A549 (cell line): ENCODE results near the gene PREPL. TPM values are rescaled to one million over a fixed set of nuclear protein-coding genes. Genes with fewer than 3 reads are reported as not detected.

Source experiments
- ATAC-seq, 2 experiments: fragments of 200-7000 bp in 1 of 2; fragments of >200 bp in 1 of 2; cut with Nextera tagmentation in 1 of 2; cut with Tn5 transposase in 1 of 2; 3 replicates each; pipeline versions ENCODE4 v1.8.0 to v1.9.1; 2018 to 2020; ENCODE audit warnings: mild to moderate bottlenecking in 1 of 2, moderate library complexity in 1 of 2
- CTCF ChIA-PET: fragments of 300-600 bp; sonication (Branson Sonifier 250); formaldehyde crosslinking; extraction: SDS; loops from one replicate; lab custom pipeline; 2021; ENCODE audit warnings: antibody characterized with exemption, inconsistent platforms; lab: Yijun Ruan, JAX
- POLR2A ChIA-PET: fragments of 350-600 bp; formaldehyde crosslinking; extraction: SDS; loops from one replicate; lab custom pipeline; 2021; ENCODE audit warnings: antibody characterized with exemption, inconsistent platforms; lab: Yijun Ruan, JAX
- DNase-seq, 2 experiments: peaks; one replicate each; pipeline versions ENCODE4 v3.0.0 to v3.0.0-alpha.2; 2011 to 2016; ENCODE audit warnings: low read depth in 1 of 2, low spot score in 1 of 2
- FAIRE-seq: peaks from 2 replicates; lab custom pipeline; 2011; peaks lifted over from hg19 to GRCh38; lab: Jason Lieb, UNC
- H3K27ac ChIP-seq, 2 experiments: fragments of >200 bp; sonication (Bioruptor Twin); formaldehyde crosslinking; 3 replicates each; pipeline ENCODE4 v1.5.1; 2016 to 2017
- H3K4me1 ChIP-seq: fragments of >200 bp; sonication (Bioruptor Twin); formaldehyde crosslinking; 3 replicates; pipeline ENCODE4 v1.6.1; 2016
- H3K4me2 ChIP-seq: fragments of >200 bp; sonication (Bioruptor Twin); formaldehyde crosslinking; 3 replicates; pipeline ENCODE4 v1.6.1; 2016
- H3K4me3 ChIP-seq: fragments of >200 bp; sonication (Bioruptor Twin); formaldehyde crosslinking; 3 replicates; pipeline ENCODE4 v1.5.1; 2016
- H3K9me3 ChIP-seq: fragments of >200 bp; sonication (Bioruptor Twin); formaldehyde crosslinking; 3 replicates; pipeline ENCODE4 v1.6.1; 2016
- BHLHE40 ChIP-seq: IDR thresholded peaks from 2 replicates; pipeline ENCODE4 v1.6.1; 2012; ENCODE audit warnings: low read depth, low read length, inconsistent platforms
- CBX2 ChIP-seq: fragments of 200-600 bp; sonication (generic); IDR thresholded peaks from 2 replicates; pipeline ENCODE4 v1.6.1; 2016; ENCODE audit warnings: low read depth, mild to moderate bottlenecking, borderline replicate concordance
- CBX8 ChIP-seq: fragments of 200-600 bp; sonication (generic); IDR thresholded peaks from 2 replicates; pipeline ENCODE4 v1.6.1; 2016
- CEBPB ChIP-seq, 2 experiments: fragments of >200 bp in 1 of 2; sonication (Bioruptor Twin) in 1 of 2; formaldehyde crosslinking in 1 of 2; IDR thresholded peaks; 2 replicates each; pipeline ENCODE4 v1.6.1; 2012 to 2016
- EHF ChIP-seq: fragments of 250-450 bp; sonication (Bioruptor Pico); IDR thresholded peaks from 2 replicates; pipeline ENCODE4 v1.5.0; 2020; ENCODE audit warnings: mild to moderate bottlenecking
- EHMT2 ChIP-seq: fragments of 200-600 bp; sonication (generic); IDR thresholded peaks from 2 replicates; pipeline ENCODE4 v1.6.1; 2016; ENCODE audit warnings: antibody characterized with exemption, low read depth, mild to moderate bottlenecking, moderate library complexity
- FOSL2 ChIP-seq, 2 experiments: fragments of 450-650 bp in 1 of 2; fragments of >200 bp in 1 of 2; sonication (Bioruptor Twin) in 1 of 2; formaldehyde crosslinking; IDR thresholded peaks; 2 replicates each; pipeline versions ENCODE4 v1.5.0 to v1.6.1; 2016 to 2020; ENCODE audit warnings: mild to moderate bottlenecking in 1 of 2, moderate library complexity in 1 of 2
- FOXS1 ChIP-seq: fragments of 250-450 bp; sonication (Bioruptor Pico); IDR thresholded peaks from 2 replicates; pipeline ENCODE4 v1.5.0; 2020; ENCODE audit warnings: mild to moderate bottlenecking, moderate library complexity
- HDAC2 ChIP-seq: fragments of 200-600 bp; sonication (generic); IDR thresholded peaks from 2 replicates; pipeline ENCODE4 v1.6.1; 2016
- HEYL ChIP-seq: fragments of 250-450 bp; sonication (Bioruptor Pico); IDR thresholded peaks from 2 replicates; pipeline ENCODE4 v1.8.0; 2021; ENCODE audit warnings: mild to moderate bottlenecking, moderate library complexity
- HOXB13 ChIP-seq: fragments of 250-450 bp; sonication (Bioruptor Pico); IDR thresholded peaks from 2 replicates; pipeline ENCODE4 v1.5.0; 2020; ENCODE audit warnings: low read depth, mild to moderate bottlenecking, moderate library complexity
- JUN ChIP-seq, 2 experiments: fragments of >200 bp; sonication (Bioruptor Twin); formaldehyde crosslinking; IDR thresholded peaks; 2 replicates in 1 of 2; 3 replicates in 1 of 2; pipeline ENCODE4 v1.6.1; 2016 to 2017
- JUNB ChIP-seq: fragments of >200 bp; sonication (Bioruptor Twin); formaldehyde crosslinking; IDR thresholded peaks from 2 replicates; pipeline ENCODE4 v1.6.1; 2016
- KDM1A ChIP-seq: fragments of 200-600 bp; sonication (generic); IDR thresholded peaks from 2 replicates; pipeline ENCODE4 v1.6.1; 2016; ENCODE audit warnings: low read depth, mild to moderate bottlenecking
- KDM5A ChIP-seq: fragments of 200-600 bp; sonication (generic); IDR thresholded peaks from 2 replicates; pipeline ENCODE4 v1.6.1; 2016; ENCODE audit warnings: antibody characterized with exemption, mild to moderate bottlenecking
- MAZ ChIP-seq: fragments of 150-350 bp; IDR thresholded peaks from 2 replicates; pipeline ENCODE4 v1.6.1; 2014; ENCODE audit warnings: antibody characterized with exemption, low read depth, low read length, borderline replicate concordance
- NR3C1 ChIP-seq: fragments of >200 bp; sonication (Bioruptor Twin); formaldehyde crosslinking; IDR thresholded peaks from 3 replicates; pipeline ENCODE4 v1.6.1; 2017
- POLR2AphosphoS2 ChIP-seq: conservative IDR thresholded peaks from 2 replicates; pipeline ENCODE4 v1.6.1; 2012; ENCODE audit warnings: low read length, improper control_type of control experiment, inconsistent platforms
- RAD21 ChIP-seq, 2 experiments: fragments of >200 bp in 1 of 2; sonication (Bioruptor Twin) in 1 of 2; formaldehyde crosslinking in 1 of 2; IDR thresholded peaks in 1 of 2; conservative IDR thresholded peaks in 1 of 2; 2 replicates in 1 of 2; 3 replicates in 1 of 2; pipeline ENCODE4 v1.6.1; 2012 to 2018; ENCODE audit warnings: inconsistent platforms in 1 of 2
- RNF2 ChIP-seq: fragments of 200-600 bp; sonication (generic); IDR thresholded peaks from 2 replicates; pipeline ENCODE4 v1.6.1; 2016; ENCODE audit warnings: low read depth, mild to moderate bottlenecking, antibody characterized with exemption, moderate library complexity, borderline replicate concordance
- SMC3 ChIP-seq: fragments of >200 bp; sonication (Bioruptor Twin); formaldehyde crosslinking; IDR thresholded peaks from 3 replicates; pipeline ENCODE4 v1.6.1; 2018; ENCODE audit warnings: inconsistent platforms
- SREBF2 ChIP-seq: fragments of 450-650 bp; IDR thresholded peaks from 2 replicates; pipeline ENCODE4 v1.6.1; 2014; ENCODE audit warnings: mild to moderate bottlenecking, moderate library complexity
- ZSCAN20 ChIP-seq: fragments of 250-450 bp; sonication (Bioruptor Pico); IDR thresholded peaks from 2 replicates; pipeline ENCODE4 v1.8.0; 2022; ENCODE audit warnings: mild to moderate bottlenecking, moderate library complexity
- WGBS: methylation state at CpG from one replicate; pipeline ENCODE4 v1.1.6; 2017; ENCODE audit errors: missing lambda C conversion rate; 5-methylcytosine and 5-hydroxymethylcytosine counted together
- polyA plus RNA-seq, 4 experiments: library from polyadenylated mRNA; depleted of rRNA in 3 of 4; stranded (reverse); fragments of >200 nt; fragmentation: RNase III in 1 of 4; extraction: RNeasy Plus Mini Kit Qiagen cat#74134 plus additional on column Dnase treatment in 1 of 4; gene quantifications; 2 replicates in 3 of 4; 3 replicates in 1 of 4; pipeline ENCODE4 v1.2.3, GENCODE V29; 2011 to 2017
- TF ChIP-seq, protein P1 (sequence below): fragments of >200 bp; sonication (Bioruptor Twin); formaldehyde crosslinking; IDR thresholded peaks from 2 replicates; pipeline ENCODE4 v1.6.1; 2016
- TF ChIP-seq, protein P2 (sequence below): fragments of >200 bp; sonication (Bioruptor Twin); formaldehyde crosslinking; IDR thresholded peaks from 3 replicates; pipeline ENCODE4 v1.5.1; 2016
- TF ChIP-seq, protein P3 (sequence below): fragments of 200-600 bp; sonication (generic); IDR thresholded peaks from 2 replicates; pipeline ENCODE4 v1.6.1; 2016; ENCODE audit warnings: antibody characterized with exemption, mild to moderate bottlenecking, moderate library complexity
- TF ChIP-seq, protein P4 (sequence below): fragments of 150-350 bp; IDR thresholded peaks from 2 replicates; pipeline ENCODE4 v1.6.1; 2014; ENCODE audit warnings: low read depth, mild to moderate bottlenecking, low read length

PREPL gene
- polyA plus RNA-seq, 2 of the 4 experiments (the other 2 are of a cell fraction): 28.7 to 92.7 TPM

DNA sequence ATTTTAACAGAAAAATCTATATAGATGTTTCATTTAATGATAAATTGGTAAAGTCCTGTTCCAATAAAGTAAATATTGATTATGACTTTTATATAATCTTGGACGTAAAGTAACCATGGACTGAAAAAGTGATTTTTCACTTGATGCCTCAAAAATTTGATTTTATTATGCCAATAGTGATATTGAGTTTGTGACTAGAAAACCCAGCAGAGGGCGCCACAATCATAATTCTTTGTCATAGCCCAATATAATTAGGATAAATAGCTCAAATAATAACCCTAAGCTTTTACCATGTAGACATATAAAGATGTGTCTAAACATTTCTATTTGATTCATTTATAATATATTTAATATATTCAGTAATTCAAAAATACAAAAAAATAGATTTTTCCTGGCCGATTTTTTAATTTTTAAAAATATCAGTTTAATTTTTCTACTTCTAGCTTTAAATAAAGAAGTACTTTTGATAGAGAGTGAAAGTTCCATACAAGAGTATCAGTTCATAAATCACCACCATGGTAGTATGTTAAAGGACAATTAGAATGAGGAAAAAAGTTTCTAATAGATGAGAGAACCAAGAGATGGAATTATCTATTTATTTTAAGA, 31.1 kb upstream of the PREPL start:
- H3K9me3 ChIP-seq: no peaks in the 10 kb centered on the region
- ATAC-seq (no peak), FAIRE-seq (no peak), DNase-seq (peak; percentile 21 to 35)
- H3K4me1 ChIP-seq: no peaks in the 10 kb centered on the region
- no peak overlapping the region for H3K4me2 ChIP-seq
- H3K4me3 ChIP-seq: no peak overlapping the region
- H3K27ac ChIP-seq: no peak overlapping the region
- ChIA-PET CTCF (interaction anchor here (0.6 to 13.1 kb wide), 34 partner anchors 9 to 1104 kb away, joined by 3 to 184 read pairs (median 5); partner anchors contain the start of genes CAMKMT and PREPL), POLR2A (interaction anchor here (0.9 kb wide), 1 partner anchor 30 kb away, joined by 3 read pairs; the partner anchor contains the start of gene CAMKMT)
- 7% methylated on average over 3 of the region's 3 CpGs for WGBS
- TF ChIP-seq CEBPB (IDR thresholded peaks at IDR 0.05) (no peak), CBX8 (no peak), FOSL2 (IDR thresholded peaks at IDR 0.05) (no peak), FOSL2 (CRISPR knock-in tag; IDR thresholded peaks at IDR 0.05) (no peak), KDM1A (no peak), SREBF2 (no peak), MAZ (no peak), RNF2 (no peak), POLR2AphosphoS2 (no peak), HEYL (CRISPR knock-in tag) (no peak), ZSCAN20 (no peak), SMC3 (peak; percentile 87), KDM5A (no peak), RAD21 (conservative IDR thresholded peaks at IDR 0.05 in 1 of 2, IDR thresholded peaks at IDR 0.05 in 1 of 2) (peak; percentile 75 to 82), CBX2 (no peak), BHLHE40 (no peak), FOXS1 (CRISPR knock-in tag) (no peak), NR3C1 (no peak), EHMT2 (no peak)
- TF ChIP-seq, protein P1, sequence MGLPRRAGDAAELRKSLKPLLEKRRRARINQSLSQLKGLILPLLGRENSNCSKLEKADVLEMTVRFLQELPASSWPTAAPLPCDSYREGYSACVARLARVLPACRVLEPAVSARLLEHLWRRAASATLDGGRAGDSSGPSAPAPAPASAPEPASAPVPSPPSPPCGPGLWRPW: no peak
- TF ChIP-seq, protein P2, sequence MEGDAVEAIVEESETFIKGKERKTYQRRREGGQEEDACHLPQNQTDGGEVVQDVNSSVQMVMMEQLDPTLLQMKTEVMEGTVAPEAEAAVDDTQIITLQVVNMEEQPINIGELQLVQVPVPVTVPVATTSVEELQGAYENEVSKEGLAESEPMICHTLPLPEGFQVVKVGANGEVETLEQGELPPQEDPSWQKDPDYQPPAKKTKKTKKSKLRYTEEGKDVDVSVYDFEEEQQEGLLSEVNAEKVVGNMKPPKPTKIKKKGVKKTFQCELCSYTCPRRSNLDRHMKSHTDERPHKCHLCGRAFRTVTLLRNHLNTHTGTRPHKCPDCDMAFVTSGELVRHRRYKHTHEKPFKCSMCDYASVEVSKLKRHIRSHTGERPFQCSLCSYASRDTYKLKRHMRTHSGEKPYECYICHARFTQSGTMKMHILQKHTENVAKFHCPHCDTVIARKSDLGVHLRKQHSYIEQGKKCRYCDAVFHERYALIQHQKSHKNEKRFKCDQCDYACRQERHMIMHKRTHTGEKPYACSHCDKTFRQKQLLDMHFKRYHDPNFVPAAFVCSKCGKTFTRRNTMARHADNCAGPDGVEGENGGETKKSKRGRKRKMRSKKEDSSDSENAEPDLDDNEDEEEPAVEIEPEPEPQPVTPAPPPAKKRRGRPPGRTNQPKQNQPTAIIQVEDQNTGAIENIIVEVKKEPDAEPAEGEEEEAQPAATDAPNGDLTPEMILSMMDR: peak; percentile 95

DNA sequence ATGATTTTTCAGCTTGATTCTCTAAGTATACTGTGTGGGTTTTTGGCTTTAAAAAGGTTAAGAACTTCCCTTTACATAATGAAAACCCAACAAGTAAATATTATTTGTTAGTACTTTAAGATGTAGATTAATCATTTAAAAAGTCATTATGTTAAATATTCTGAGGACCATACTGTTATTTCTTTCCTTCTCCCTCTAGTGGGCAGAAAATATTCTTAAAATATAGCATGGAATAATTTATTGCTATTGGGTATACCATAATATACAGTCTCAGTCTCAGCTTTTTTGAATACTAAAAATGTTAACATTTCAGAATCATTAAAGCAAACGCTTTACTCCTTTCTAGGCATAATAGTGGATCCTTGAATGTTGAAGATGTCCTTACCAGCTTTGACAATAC, 28.6 kb upstream of the PREPL start:
- TF ChIP-seq EHF (CRISPR knock-in tag): no peak
- no peak for TF ChIP-seq HDAC2
- peak; percentile 23 to 24; a peak in 1 of 5 replicates for TF ChIP-seq RAD21 (conservative IDR thresholded peaks at IDR 0.05 in 1 of 2, IDR thresholded peaks at IDR 0.05 in 1 of 2)
- peak; percentile 52 for TF ChIP-seq SMC3
- ChIA-PET POLR2A (no interaction called here), CTCF (interaction anchor here (0.5 to 13.1 kb wide), 11 partner anchors 14 to 1104 kb away, joined by 3 to 184 read pairs (median 4); partner anchors contain the start of genes CAMKMT and PREPL)
- H3K9me3 ChIP-seq: no peaks in the 10 kb centered on the region
- H3K4me1 ChIP-seq: no peaks in the 10 kb centered on the region
- 25% methylated on average over 1 of the region's 1 CpG for WGBS
- DNase-seq (no peak), ATAC-seq (peak in 1 of 2 experiments; percentile 55; a peak in 1 of 6 replicates), FAIRE-seq (peak; percentile 18)
- H3K4me3 ChIP-seq: no peak overlapping the region
- H3K27ac ChIP-seq: no peak overlapping the region
- no peak overlapping the region for H3K4me2 ChIP-seq

DNA sequence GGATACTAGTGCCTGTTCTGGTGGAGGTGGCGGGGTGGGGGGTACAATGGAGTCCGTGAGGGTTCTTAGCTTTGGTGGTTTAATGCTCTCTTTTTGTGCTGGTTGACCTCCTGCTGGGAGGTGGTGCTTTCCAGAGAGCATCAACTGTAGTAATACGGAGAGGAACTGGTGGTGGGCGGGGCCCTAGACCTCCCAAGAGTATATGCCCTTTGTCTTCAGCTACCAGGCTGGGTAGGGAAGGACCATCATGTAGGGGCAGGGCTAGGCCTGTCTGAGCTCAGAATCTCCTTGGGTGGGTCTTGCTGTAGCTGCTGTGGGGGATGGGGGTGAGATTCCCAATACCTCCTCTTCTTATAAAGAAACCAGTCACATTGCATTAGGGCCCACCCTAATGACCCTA, 27.6 kb upstream of the PREPL start:
- ChIA-PET CTCF (interaction anchor here (0.7 to 13.1 kb wide), 8 partner anchors 8 to 569 kb away, joined by 3 to 184 read pairs (median 22); no protein-coding TSS in a partner anchor), POLR2A (no interaction called here)
- no peak overlapping the region for H3K4me3 ChIP-seq
- no peak overlapping the region for H3K27ac ChIP-seq
- ATAC-seq (no peak), FAIRE-seq (no peak), DNase-seq (no peak)
- H3K4me2 ChIP-seq: no peak overlapping the region
- H3K4me1 ChIP-seq: no peaks in the 10 kb centered on the region
- 0 out of 3 replicates have a peak, but pooled peaks cover 4% of the 10 kb centered on the region for H3K9me3 ChIP-seq
- WGBS: 78% methylated on average over 4 of the region's 4 CpGs
- TF ChIP-seq POLR2AphosphoS2: no peak
- TF ChIP-seq JUNB: no peak
- no peak for TF ChIP-seq RAD21 (conservative IDR thresholded peaks at IDR 0.05 in 1 of 2, IDR thresholded peaks at IDR 0.05 in 1 of 2)
- TF ChIP-seq, protein P3, sequence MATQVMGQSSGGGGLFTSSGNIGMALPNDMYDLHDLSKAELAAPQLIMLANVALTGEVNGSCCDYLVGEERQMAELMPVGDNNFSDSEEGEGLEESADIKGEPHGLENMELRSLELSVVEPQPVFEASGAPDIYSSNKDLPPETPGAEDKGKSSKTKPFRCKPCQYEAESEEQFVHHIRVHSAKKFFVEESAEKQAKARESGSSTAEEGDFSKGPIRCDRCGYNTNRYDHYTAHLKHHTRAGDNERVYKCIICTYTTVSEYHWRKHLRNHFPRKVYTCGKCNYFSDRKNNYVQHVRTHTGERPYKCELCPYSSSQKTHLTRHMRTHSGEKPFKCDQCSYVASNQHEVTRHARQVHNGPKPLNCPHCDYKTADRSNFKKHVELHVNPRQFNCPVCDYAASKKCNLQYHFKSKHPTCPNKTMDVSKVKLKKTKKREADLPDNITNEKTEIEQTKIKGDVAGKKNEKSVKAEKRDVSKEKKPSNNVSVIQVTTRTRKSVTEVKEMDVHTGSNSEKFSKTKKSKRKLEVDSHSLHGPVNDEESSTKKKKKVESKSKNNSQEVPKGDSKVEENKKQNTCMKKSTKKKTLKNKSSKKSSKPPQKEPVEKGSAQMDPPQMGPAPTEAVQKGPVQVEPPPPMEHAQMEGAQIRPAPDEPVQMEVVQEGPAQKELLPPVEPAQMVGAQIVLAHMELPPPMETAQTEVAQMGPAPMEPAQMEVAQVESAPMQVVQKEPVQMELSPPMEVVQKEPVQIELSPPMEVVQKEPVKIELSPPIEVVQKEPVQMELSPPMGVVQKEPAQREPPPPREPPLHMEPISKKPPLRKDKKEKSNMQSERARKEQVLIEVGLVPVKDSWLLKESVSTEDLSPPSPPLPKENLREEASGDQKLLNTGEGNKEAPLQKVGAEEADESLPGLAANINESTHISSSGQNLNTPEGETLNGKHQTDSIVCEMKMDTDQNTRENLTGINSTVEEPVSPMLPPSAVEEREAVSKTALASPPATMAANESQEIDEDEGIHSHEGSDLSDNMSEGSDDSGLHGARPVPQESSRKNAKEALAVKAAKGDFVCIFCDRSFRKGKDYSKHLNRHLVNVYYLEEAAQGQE: no peak
- TF ChIP-seq HOXB13: no peak
- TF ChIP-seq, protein P4, sequence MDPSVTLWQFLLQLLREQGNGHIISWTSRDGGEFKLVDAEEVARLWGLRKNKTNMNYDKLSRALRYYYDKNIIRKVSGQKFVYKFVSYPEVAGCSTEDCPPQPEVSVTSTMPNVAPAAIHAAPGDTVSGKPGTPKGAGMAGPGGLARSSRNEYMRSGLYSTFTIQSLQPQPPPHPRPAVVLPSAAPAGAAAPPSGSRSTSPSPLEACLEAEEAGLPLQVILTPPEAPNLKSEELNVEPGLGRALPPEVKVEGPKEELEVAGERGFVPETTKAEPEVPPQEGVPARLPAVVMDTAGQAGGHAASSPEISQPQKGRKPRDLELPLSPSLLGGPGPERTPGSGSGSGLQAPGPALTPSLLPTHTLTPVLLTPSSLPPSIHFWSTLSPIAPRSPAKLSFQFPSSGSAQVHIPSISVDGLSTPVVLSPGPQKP: no peak
- no peak for TF ChIP-seq JUN (IDR thresholded peaks at IDR 0.05)
